HG03439 (cell line): ENCODE data around the gene CFAP65.

Experiments
- ATAC-seq: cut with Tn5 transposase; IDR thresholded peaks from one replicate; pipeline ENCODE4 v1.9.1; 2021; ENCODE audit warnings: mild to moderate bottlenecking, moderate library complexity; ENCODE audit not compliant: unreplicated experiment

Gene CFAP65

DNA sequence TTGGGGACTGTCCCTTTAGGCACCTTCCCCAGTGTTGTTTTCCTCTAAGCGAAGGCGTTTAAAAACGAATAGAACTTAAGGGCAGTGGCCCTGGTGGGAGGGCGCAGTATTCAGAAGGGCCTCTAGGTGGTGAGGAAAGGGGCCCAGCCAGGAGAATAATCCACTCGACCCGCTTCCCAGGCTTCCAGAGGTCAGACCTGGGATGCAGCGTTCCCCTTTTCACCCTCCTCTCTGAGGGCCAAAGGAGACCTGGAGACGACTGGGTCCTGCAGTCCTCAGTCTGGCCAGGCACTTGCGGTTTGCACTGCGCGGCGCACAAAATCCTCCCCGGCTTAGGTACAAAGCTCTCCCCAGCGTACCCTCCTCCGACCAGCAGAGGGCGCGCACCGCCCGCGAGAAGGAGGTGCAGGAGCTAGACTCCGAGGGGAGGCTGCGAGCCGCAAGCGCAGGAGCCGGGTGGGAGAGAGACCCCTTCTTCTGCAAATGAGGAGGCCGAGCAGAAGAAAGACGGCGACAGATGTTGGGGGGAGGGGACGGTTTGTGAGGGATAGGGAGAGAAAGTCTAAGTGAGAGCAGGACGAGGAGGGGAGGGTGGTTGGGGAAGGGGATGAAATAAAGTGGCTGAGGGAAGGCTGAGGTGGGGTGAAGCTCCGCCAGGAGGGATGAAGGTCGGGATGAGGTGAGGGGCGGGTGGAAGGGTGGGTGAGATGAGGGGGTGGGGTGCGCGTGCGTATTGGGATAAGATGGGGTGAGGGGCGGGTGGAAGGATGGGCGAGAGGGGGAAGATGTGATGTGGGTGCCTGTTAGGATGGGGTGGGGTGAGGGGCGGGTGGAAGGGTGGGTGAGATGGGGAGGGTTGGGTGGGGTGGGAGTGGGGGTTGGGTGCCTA, 61.2 kb downstream of the CFAP65 start:
- peak; percentile 95 for ATAC-seq

DNA sequence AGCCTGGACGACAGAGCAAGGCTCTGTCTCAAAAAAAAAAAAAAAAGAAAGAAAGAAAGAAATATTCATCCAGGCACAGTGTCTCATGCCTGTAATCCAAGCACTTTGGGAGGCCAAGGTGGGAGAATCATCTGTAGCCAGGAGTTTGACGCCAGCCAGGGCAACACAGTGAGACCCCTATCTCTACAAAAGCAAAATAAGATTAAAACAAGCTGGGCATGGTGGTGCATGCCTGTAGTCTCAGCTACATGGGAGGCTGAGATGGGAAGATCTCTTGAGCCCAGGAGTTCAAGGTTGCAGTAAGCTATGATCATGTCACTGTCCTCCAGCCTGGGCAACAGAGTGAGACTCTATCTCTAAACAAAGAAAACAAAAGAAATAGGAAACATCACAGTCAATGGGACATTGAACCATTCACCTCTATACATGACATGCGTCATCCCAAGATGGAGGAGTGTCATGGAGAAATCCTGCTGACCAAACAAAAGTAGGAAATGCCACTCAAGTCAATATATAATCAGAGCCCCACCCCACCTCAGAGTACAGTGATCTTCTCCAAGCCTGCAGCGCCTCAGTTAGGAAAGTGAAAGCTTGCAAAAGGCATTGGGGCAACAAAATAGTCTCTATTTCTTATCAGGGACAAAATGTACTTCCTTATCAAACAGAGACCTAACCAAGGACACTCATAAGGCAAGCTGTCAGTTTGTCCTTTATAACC, 66.1 kb downstream of the CFAP65 start:
- ATAC-seq, result no peak

DNA sequence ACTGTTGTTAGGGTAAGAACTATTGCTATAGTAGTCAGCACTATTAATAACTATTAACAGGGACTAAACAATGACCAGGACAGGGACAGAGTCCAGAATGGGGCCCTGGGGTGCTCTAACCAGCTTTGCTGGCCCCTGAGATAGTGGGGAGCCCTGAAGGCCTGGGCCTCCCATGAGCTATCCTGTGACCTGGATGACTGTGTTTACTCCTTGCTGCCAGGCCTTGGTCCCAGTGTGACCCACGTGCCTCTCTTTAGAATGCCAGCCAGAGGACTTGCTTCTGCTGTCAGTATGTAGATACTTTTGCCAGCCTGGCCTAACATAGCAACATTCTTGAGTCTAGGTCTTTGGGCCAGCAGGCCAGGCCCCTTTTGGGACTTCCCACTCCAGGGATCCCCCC, 70.4 kb downstream of the CFAP65 start:
- no peak for ATAC-seq

DNA sequence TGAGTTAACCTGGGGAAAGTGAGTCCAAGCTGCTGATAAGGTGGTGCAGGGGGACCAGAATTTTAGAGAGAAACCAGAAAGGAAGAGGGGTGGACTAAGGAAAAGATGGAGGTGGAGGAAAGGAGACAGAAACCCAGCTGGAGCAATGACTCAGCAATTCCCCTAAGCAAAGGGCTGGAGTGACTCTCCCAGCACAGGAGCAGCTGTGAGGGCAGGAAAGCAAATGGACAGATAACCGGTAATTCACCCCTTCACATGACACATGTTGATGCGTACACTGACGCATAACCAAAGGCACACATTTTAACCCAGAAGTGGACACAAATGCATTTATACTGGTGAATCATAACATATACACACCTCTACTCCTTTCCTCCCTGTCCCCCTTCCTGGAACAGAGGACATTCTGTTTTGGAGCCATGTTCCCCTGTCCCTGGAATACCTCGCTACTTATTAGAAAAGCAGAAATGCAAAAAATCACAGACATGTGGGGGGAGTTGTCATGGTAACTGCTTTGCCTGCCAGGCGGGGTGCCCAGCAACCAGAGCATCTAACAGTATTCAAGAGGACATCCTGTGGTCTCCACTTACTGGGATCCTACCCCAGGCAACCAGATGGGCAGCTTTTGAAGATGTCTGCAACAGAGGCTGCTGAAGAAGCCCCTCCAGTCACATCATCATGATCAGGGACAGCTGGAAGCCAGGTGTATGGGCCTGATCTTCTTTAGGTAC, 77.1 kb downstream of the CFAP65 start:
- ATAC-seq, result no peak

DNA sequence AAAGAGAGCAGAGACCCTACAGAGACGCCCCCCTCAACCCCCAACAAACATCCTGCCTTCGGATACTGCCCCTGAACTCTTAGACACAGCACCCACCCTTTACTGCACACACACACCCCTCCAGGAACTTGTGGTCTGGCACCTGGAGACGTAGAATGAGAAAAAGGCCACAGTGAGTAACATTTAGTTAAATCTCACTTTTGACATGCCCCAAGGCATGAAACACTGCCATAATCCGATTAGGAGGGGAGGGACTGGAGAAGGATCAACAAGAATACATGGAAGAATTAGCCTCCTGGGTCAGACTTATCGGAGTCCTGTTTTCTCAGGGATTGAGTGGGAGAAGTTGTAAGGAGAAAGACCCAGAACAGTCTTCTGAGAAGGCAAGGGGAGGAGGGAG, 77.7 kb downstream of the CFAP65 start:
- no peak for ATAC-seq

DNA sequence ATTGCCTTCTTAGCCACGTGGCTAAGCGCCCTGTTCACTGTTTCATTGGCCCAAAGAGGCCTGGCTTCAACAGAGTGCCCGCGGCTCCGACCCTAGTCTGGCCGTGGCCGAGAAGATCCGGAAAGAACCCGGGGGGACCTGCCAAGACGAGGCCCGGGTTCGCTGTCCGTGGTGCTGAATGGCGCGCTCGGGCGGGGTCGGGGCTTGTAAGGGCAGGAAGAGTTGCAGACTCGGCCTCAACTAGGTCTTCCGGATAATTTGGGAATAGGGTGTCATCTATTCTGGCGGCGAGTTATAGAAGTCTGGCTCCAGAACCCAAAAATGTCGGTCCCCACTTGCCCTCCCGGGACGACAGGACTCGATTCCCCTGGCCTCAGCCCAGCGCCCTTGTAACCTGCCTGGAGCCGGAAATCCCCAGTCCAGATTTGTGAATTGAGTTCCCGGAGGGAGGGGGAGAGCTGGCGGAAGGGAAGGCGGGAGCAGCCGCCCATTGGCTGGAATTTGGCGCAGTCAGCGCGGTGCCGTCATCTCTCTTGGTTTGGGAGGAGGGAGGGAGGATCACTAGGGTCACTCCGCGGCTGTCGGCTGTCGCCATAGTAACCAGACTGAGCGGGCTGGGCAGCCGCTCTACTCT, 78.3 kb downstream of the CFAP65 start:
- ATAC-seq, result no peak

DNA sequence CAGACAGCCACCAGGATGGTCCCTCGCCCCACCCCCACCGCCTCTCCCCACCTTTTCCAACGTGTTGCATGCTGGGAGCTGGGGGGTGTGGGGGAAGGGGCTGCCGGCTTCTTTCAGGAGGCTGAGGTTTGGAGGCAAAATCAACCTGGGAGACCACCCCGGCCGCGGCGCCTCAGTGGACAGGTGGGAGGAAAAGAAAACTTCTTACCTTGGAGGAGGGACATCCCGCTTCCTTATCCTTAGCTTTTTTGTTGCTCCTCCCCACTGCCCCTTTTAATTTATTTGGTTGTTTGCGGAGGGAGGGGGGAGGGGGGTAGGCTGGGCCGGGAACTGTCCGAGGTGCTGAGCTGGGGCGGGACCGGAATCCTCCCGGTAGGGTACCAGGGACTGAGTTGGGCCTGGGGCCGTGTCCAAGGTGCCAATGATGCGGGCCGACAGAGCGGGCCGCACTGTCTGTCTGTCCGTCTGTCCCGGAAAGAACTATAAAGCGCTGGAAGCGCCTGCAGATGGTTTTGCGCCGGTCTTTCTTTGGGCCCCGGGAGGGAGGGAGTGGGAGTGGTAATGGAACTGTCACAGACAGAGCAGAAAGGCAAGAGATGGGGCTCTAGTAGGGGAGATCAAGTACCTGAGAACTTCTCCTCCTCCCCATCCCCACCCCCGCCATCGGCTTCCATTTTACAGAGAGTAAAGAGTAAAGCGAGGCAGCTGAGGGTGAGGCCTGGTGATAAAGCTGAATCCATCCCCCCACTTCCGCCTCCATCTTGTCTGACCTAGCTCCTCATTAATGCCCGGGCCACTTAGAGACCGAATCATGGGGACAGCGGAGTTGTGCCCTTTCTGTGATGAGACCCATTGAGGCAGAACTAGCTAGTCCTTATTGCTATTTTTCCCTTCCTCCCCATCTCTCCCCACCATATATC, 79.4 kb downstream of the CFAP65 start:
- no peak for ATAC-seq

DNA sequence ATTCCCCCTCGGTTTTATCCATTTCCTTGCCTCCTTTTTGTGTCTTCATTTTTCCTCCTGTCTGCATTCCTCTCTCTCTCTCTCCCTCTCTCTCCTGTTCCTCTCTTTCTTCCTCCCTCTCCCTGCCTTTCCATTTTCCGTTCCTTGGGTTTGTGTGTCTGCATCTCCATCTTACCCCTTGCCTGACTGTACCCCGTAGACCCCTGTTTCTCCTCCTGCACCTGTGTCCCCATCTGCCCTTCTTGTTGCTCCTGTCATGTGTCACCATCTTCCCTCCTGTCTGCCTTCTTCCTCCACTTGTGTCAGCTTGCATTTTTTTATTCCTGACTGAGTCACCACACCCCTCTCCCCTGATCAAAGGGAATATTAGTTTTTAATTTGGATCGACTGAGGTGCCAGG, 80.1 kb downstream of the CFAP65 start:
- no peak for ATAC-seq

DNA sequence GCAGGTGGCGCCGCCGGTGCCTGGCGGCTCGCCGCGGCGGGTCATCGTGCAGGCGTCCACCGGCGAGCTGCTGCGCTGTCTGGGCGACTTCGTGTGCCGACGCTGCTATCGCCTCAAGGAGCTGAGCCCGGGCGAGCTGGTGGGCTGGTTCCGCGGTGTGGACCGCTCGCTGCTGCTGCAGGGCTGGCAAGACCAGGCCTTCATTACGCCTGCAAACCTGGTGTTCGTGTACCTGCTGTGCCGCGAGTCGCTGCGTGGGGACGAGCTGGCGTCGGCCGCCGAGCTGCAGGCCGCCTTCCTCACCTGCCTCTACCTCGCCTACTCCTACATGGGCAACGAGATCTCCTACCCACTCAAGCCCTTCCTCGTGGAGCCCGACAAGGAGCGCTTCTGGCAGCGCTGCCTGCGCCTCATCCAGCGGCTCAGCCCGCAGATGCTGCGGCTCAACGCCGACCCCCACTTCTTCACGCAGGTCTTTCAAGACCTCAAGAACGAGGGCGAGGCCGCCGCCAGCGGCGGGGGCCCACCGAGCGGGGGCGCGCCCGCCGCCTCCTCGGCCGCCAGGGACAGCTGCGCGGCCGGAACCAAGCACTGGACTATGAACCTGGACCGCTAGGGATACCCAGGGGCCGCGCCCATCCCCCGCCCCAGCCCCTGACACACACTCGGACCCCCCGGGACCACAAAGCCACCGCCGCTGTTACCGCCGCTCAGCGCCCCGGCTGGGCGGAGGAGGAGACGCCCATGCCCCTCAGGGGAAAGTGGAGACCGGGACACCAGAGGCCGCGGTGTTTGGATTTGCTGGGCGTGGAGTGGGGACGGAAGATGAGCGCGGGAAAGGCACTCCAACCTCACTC, 80.8 kb downstream of the CFAP65 start:
- ATAC-seq, result no peak

DNA sequence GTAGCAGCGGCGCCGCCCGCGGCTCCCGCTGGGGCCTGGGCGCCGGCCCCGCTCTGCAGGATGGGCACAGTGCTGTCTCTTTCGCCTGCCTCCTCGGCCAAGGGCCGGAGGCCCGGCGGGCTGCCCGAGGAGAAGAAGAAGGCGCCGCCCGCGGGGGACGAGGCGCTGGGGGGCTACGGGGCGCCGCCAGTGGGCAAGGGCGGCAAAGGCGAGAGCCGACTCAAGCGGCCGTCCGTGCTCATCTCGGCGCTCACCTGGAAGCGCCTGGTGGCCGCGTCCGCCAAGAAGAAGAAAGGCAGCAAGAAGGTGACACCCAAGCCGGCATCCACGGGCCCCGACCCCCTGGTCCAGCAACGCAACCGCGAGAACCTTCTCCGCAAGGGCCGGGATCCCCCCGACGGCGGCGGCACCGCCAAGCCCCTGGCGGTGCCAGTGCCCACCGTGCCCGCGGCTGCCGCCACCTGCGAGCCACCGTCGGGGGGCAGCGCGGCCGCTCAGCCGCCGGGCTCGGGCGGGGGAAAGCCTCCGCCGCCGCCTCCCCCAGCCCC, 81.5 kb downstream of the CFAP65 start:
- ATAC-seq, result no peak

DNA sequence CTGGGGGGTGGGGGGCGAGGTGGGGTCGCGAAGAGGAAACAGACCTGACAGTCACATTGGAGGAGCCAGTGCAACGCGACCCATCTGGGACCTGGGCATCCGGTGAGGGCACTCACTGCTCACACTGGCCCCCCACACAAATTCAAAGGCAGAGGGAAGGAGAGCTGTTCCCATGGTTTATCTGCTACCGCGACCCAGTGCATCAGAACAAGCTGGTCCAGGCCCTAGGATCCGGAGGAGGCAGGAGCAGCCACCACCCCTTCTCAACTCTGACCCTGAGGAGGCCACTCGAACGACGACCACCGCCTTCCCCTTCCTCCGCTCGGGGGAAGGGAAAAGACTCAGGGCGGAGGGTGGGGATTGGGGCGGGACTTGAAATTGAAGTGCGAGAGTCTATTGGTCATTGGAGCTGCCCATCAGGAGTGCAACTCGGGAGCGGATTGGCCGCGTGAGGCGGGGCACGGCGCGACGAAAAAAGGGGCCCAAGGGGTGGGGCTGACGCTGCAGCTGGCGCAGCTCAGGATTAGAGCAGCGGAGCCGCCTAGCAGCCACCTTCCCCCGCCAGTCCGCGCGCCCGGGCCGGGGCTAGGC, 82.1 kb downstream of the CFAP65 start, which contains the start of gene CDK5R2:
Gene CDK5R2, plus strand, starts transcription at position 526 of the 591 bp plus-strand sequence. CDS start 155 bp downstream, outside the sequence.
- ATAC-seq, result peak; percentile 95

DNA sequence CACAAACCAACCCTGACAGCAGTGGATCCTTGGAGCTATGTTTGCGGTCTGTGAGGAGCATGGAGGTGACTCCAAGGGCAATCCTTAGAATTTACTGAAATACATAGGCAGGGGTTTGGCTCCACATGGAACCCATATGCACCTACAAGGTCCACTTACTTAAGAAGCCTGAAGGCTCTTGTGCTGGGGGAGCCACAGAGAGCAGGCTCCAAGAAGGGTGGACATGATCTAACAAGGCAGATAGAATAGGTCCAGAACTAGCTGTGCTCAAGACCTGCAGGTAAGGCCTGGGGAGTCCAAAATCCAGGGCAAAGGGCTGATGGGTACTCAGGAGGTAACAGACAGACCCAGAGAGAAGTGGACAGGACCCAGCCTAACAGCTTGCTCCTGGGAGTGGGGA, 83.0 kb downstream of the CFAP65 start:
- ATAC-seq, result no peak

DNA sequence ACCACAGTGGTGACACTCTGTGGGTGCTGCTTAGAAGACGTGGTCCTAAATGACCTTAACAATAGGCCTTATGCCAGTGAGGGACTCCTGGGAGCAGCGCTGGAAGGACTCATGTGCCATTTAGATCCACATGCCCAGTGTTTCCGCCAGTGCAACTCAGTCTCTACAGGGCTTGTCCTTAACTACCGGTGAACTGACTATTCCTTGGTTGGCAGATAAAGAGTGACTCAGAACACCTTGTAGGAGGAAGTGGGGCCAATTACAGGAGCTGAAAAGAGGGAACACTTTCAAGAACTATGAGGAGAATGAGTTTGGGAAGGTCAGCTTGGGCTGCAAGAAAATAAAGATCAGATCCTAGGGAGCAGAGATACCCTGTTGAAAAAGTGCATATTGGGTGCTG, 83.6 kb downstream of the CFAP65 start:
- ATAC-seq, result no peak

DNA sequence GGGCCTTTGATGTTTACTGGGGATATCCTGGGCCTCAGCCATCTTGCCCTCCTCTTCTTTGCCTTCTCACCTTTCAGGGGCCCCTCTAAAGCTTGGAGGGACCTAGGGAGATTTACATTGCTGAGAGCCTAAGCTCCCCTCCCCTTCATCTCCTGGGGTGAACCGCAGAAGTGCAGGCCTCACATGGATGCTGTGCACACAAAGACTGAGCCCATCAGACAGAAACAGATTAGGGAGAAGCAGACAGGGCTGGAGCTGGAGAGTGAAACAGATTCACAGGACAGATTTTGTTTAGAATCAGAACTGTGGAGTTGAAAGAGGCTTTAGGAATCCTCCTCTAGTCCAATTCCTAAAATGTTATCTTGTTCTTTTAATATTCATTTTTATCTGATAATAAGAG, 85.3 kb downstream of the CFAP65 start:
- ATAC-seq, result no peak

DNA sequence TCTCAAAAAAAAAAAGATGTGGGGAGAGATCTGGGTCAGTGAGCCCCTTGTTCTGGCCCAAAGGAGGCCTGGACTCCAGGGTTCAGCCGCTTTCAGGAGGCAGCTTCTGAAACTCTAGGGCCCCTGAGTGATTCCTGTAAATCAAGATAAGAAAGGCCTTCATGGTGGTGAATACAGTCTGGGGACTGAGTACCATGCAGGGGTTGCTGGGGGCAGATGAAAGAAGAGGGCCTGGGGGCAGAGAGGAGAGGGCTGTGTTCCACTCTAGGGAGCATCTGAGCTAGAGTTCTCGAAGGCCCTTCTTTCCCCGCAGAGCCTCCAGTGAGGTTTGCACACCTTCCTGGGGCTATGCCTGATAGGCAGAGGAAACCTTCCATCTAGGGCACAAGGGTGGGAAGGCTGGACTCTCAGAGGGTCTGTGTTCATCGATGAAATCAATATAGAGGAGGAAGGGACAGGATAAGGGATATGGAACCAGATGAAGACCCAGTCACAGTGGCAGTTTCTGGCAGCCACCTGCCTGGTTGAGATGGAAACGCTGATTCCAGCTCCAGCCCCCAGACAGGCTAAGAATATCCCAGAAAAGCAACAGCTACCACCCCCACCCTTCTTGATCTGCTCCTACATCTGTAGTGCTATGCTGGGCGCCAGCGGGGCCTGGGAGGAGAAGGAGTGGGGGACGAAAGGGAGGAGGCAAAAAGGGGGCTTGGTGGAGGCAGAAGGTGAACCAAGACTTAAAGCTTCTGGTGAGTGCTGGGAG, 86.6 kb downstream of the CFAP65 start:
- no peak for ATAC-seq

DNA sequence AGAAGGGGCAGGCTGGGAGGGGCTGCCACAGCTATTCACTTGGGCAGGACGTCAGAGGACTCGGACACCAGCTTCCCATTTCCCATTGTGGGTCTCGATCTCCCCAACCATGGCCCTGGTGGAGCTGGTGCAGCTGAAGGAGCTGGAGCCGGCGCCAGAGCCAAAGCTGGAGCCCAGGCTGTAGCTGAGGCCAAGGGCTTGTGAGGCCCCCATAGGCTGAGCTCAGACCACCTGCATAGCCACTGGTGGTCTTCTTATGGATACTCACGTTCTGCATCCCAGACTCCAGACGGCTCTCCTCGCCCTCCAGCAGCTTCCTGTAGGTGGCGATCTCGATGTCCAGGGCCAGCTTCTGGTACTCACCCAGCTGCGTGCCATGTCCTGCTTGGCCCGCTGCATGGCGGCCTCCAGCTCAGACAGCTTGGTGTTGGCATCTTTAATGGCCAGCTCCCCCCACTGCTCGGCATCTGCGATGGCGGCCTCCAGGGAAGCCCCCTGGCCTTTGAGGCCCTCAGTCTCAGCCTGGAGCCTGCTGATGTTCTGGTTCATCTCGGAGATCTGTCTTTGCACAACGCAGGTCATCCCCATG, 87.9 kb downstream of the CFAP65 start:
- no peak for ATAC-seq
